Hepatocyte (in vitro differentiated cells): ENCODE data around the gene FAM193A.

ENCODE experiments used
- CTCF ChIP-seq: fragments of 200-600 bp; sonication (generic); IDR thresholded peaks from 2 replicates; pipeline ENCODE4 v1.5.1; 2016; ENCODE audit warnings: antibody characterized with exemption, mild to moderate bottlenecking; ENCODE audit not compliant: poor library complexity
- EZH2 ChIP-seq: fragments of 200-600 bp; sonication (generic); IDR thresholded peaks from 2 replicates; pipeline ENCODE4 v1.6.1; 2016; ENCODE audit warnings: antibody characterized with exemption, mild to moderate bottlenecking, borderline replicate concordance
- EZH2phosphoT487 ChIP-seq: fragments of 200-600 bp; sonication (generic); IDR thresholded peaks from one replicate; pipeline ENCODE4 v1.6.1; 2018; ENCODE audit warnings: antibody characterized with exemption, mild to moderate bottlenecking, low read depth, moderate library complexity; ENCODE audit not compliant: unreplicated experiment, severe bottlenecking

- TF ChIP-seq CTCF (no peak), EZH2phosphoT487 (no peak), EZH2 (no peak)
Measured at GRCh38 chr4:2570036-2570435, 33.6 kb downstream of the FAM193A start.
